Endothelial cell of umbilical vein (primary cell): Measurements from ENCODE around the gene CEACAM5.

Experiments
- CTCF ChIP-seq, 2 donors: IDR thresholded peaks; 1 replicate in 1 of 2; 2 replicates in 1 of 2; pipeline ENCODE4 v1.5.1; 2011; ENCODE audit warnings: low read length in 2 of 2, mild to moderate bottlenecking in 2 of 2, moderate library complexity in 2 of 2, control low read depth in 1 of 2, inconsistent platforms in 1 of 2, low read depth in 1 of 2; ENCODE audit not compliant: insufficient read depth in 1 of 2; ENCODE audit errors: extremely low read depth in 1 of 2
- JUN ChIP-seq: IDR thresholded peaks from 2 replicates; pipeline ENCODE4 v1.6.1; 2011; ENCODE audit warnings: borderline replicate concordance, low read depth; ENCODE audit not compliant: insufficient read length, insufficient read depth
- MAX ChIP-seq: IDR thresholded peaks from 2 replicates; pipeline ENCODE4 v1.6.1; 2011; ENCODE audit not compliant: insufficient read depth, insufficient read length
- POLR2AphosphoS5 ChIP-seq: IDR thresholded peaks from 2 replicates; pipeline ENCODE4 v1.6.1; 2012; ENCODE audit warnings: low read depth, mild to moderate bottlenecking, control low read depth, low read length, moderate library complexity; ENCODE audit not compliant: insufficient read depth

DNA sequence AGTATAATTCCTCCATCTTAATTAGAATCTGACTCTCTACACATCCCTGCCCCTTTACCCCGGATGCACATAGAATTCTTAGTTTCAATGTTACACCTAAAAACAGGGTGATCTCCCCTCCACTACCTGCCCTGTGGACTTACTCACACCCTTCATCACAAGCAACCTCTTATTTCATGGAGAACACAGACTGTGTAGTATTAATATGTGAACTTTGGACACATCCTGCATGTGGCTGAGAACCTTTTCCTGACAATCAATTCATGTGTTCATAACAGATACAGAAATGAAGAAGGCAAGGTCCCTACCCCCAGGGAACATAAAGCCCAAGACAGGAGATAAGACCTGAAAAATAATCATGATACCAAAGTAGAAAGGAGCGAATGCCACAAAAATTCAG, 58.7 kb downstream of the CEACAM5 start:
- no peak for TF ChIP-seq MAX
- TF ChIP-seq CTCF (IDR thresholded peaks at IDR 0.05; ENCODE audit: extremely low read depth in 1 of 2, insufficient read depth in 1 of 2, low read depth in 1 of 2, low read length in 2 of 2) = no peak
- no peak for TF ChIP-seq POLR2AphosphoS5
- no peak for TF ChIP-seq JUN
